ENCODE measurements around the gene PLA2G4B.

The PLA2G4B gene

GRCh38 chr15:41838400-41838897, at the start of gene PLA2G4B:
PLA2G4B (plus strand) TSS chr15:41838847; CDS start chr15:41838914, 67 bp downstream.
- no peak for FAIRE-seq

- FAIRE-seq = no peak
Observed at GRCh38 chr15:41789236-41789635, 49.4 kb upstream of the PLA2G4B start.

- no peak for FAIRE-seq
Observed at GRCh38 chr15:41789662-41790061, 49.0 kb upstream of the PLA2G4B start.

GRCh38 chr15:41790169-41790568, 48.5 kb upstream of the PLA2G4B start:
- no peak for FAIRE-seq

GRCh38 chr15:41790756-41791546, 47.7 kb upstream of the PLA2G4B start:
- no peak for FAIRE-seq

- no peak for FAIRE-seq
Observed at GRCh38 chr15:41791547-41791937, 47.1 kb upstream of the PLA2G4B start.

- no peak for FAIRE-seq
Observed at GRCh38 chr15:41792000-41792637, 46.5 kb upstream of the PLA2G4B start.

GRCh38 chr15:41794081-41794480, 44.6 kb upstream of the PLA2G4B start:
- no peak for FAIRE-seq

GRCh38 chr15:41795996-41796856, 42.4 kb upstream of the PLA2G4B start:
- no peak for FAIRE-seq

- no peak for FAIRE-seq
Observed at GRCh38 chr15:41797201-41797944, 41.3 kb upstream of the PLA2G4B start.

- FAIRE-seq = no peak
Observed at GRCh38 chr15:41798607-41799487, 39.8 kb upstream of the PLA2G4B start.

GRCh38 chr15:41799488-41799805, 39.2 kb upstream of the PLA2G4B start:
- FAIRE-seq = no peak

- no peak for FAIRE-seq
Observed at GRCh38 chr15:41801185-41801584, 37.5 kb upstream of the PLA2G4B start.

GRCh38 chr15:41801850-41802455, 36.7 kb upstream of the PLA2G4B start:
- peak; percentile 23 for FAIRE-seq

GRCh38 chr15:41804361-41804760, 34.3 kb upstream of the PLA2G4B start:
- no peak for FAIRE-seq

GRCh38 chr15:41804916-41805666, 33.6 kb upstream of the PLA2G4B start:
- FAIRE-seq = no peak

- no peak for FAIRE-seq
Observed at GRCh38 chr15:41805711-41806110, 32.9 kb upstream of the PLA2G4B start.

- FAIRE-seq = no peak
Observed at GRCh38 chr15:41806291-41807181, 32.1 kb upstream of the PLA2G4B start.

- no peak for FAIRE-seq
Observed at GRCh38 chr15:41809121-41809520, 29.5 kb upstream of the PLA2G4B start.
